Osteocyte (in vitro differentiated cells): Measurements from ENCODE around the gene CEMIP2. TPM values are rescaled to one million over a fixed set of nuclear protein-coding genes. Genes with fewer than 3 reads are reported as not detected.

ENCODE experiments used
- DNase-seq: peaks from one replicate; pipeline ENCODE4 v3.0.0; 2021; ENCODE audit warnings: mixed read lengths; ENCODE audit not compliant: unreplicated experiment; ENCODE audit errors: extremely low spot score
- H3K27ac Mint-ChIP-seq: one replicate; pipeline ENCODE4 v1.8.0; 2021; ENCODE audit warnings: mild to moderate bottlenecking, mixed read lengths; ENCODE audit not compliant: unreplicated experiment
- H3K27me3 Mint-ChIP-seq: one replicate; pipeline ENCODE4 v1.8.0; 2021; ENCODE audit warnings: mixed read lengths; ENCODE audit not compliant: unreplicated experiment
- H3K36me3 Mint-ChIP-seq: one replicate; pipeline ENCODE4 v1.8.0; 2021; ENCODE audit warnings: mixed read lengths; ENCODE audit not compliant: unreplicated experiment
- H3K4me1 Mint-ChIP-seq: one replicate; pipeline ENCODE4 v1.8.0; 2021; ENCODE audit warnings: mixed read lengths; ENCODE audit not compliant: unreplicated experiment
- H3K4me3 Mint-ChIP-seq: one replicate; pipeline ENCODE4 v1.8.0; 2021; ENCODE audit warnings: mild to moderate bottlenecking, moderate library complexity, mixed read lengths; ENCODE audit not compliant: unreplicated experiment
- H3K9me3 Mint-ChIP-seq: one replicate; pipeline ENCODE4 v1.8.0; 2021; ENCODE audit warnings: mixed read lengths; ENCODE audit not compliant: unreplicated experiment
- total RNA-seq: library from RNA; stranded (reverse); gene quantifications from 2 replicates; pipeline ENCODE4 v1.2.1, GENCODE V29; 2021
- TF ChIP-seq, protein P1 (sequence below): fragments of 200-600 bp; sonication (generic); IDR thresholded peaks from 2 replicates; pipeline ENCODE4 v1.5.0; 2021; ENCODE audit warnings: antibody characterized with exemption, mild to moderate bottlenecking, moderate library complexity

CEMIP2 gene
- total RNA-seq, 1 donor from 2014 or later = 20.9 TPM

DNA sequence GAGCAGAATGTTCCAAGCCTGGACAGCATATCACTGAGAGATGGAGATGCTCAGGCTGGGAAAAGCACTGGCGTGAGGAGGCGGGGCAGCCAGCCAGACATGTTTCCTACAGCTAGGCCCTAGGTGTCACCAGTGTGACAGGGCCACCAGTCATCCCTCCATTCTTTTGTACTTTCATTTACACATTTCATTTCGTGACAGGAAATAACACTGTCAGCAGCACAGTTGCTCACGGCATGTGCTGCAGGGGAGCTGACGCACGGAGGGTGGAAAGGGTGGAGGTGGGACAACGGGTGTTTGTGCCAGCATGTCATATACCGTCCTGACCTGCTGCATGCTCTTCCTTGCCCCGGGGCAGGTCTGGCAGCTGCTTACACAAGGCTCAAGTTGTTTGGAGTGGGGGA, 14.8 kb upstream of the CEMIP2 start:
- Mint-ChIP-seq H3K27ac (peak overlapping the region; percentile 63), H3K4me3 (peak overlapping the region; percentile 40), H3K9me3 (no peaks in the 10 kb centered on the region), H3K4me1 (peaks cover 10% of the 10 kb centered on the region), H3K27me3 (no peaks in the 10 kb centered on the region), H3K36me3 (no peaks in the 10 kb centered on the region)
- DNase-seq = no peak
- TF ChIP-seq, protein P1, sequence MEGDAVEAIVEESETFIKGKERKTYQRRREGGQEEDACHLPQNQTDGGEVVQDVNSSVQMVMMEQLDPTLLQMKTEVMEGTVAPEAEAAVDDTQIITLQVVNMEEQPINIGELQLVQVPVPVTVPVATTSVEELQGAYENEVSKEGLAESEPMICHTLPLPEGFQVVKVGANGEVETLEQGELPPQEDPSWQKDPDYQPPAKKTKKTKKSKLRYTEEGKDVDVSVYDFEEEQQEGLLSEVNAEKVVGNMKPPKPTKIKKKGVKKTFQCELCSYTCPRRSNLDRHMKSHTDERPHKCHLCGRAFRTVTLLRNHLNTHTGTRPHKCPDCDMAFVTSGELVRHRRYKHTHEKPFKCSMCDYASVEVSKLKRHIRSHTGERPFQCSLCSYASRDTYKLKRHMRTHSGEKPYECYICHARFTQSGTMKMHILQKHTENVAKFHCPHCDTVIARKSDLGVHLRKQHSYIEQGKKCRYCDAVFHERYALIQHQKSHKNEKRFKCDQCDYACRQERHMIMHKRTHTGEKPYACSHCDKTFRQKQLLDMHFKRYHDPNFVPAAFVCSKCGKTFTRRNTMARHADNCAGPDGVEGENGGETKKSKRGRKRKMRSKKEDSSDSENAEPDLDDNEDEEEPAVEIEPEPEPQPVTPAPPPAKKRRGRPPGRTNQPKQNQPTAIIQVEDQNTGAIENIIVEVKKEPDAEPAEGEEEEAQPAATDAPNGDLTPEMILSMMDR = no peak

DNA sequence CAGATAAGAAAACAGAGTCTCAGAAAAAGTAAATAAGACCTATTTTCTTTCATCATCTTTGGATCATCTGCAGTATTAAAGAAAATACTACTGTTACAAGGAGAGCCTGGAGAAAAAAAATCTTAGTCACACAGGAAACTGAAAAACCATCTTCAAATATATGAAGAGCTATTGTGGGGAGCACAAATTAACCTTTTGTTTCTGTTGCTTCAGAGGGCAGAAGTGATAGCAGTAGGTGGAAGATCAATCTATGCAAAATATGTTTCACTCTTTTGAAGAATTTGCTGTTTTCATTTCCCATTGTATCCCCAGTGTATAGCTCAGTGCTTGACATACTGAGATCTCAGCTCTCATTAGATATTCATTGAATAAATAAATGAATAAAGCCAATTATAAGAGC, 13.1 kb upstream of the CEMIP2 start:
- H3K27ac Mint-ChIP-seq = no peak overlapping the region
- no peak overlapping the region for H3K4me3 Mint-ChIP-seq
- no peaks in the 10 kb centered on the region for H3K36me3 Mint-ChIP-seq
- no peaks in the 10 kb centered on the region for H3K9me3 Mint-ChIP-seq
- H3K4me1 Mint-ChIP-seq = peaks cover 10% of the 10 kb centered on the region
- TF ChIP-seq, protein P1 = no peak
- DNase-seq = no peak
- no peaks in the 10 kb centered on the region for H3K27me3 Mint-ChIP-seq

DNA sequence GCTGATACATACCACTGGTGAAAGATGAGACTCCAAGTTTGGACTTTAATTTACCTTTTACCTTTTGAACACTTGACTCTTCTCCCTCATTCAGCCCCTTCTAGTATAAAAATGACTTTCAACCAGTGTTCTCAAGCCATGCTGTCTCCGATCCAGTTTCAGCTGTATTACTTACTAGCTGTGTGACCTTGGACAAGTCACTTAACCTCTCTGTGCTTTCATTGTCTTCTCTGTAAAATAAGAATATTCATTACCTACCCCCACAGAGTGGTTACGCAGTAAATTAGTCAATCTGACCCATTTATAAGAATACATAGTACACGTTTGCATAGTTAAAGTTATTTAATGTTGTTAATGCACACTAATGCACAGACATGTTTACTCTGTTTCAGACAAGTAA, 12.6 kb upstream of the CEMIP2 start:
- Mint-ChIP-seq H3K27ac (no peak overlapping the region), H3K9me3 (no peaks in the 10 kb centered on the region), H3K4me1 (peaks cover 10% of the 10 kb centered on the region), H3K27me3 (no peaks in the 10 kb centered on the region), H3K4me3 (no peak overlapping the region), H3K36me3 (no peaks in the 10 kb centered on the region)
- TF ChIP-seq, protein P1 = no peak
- DNase-seq = no peak

DNA sequence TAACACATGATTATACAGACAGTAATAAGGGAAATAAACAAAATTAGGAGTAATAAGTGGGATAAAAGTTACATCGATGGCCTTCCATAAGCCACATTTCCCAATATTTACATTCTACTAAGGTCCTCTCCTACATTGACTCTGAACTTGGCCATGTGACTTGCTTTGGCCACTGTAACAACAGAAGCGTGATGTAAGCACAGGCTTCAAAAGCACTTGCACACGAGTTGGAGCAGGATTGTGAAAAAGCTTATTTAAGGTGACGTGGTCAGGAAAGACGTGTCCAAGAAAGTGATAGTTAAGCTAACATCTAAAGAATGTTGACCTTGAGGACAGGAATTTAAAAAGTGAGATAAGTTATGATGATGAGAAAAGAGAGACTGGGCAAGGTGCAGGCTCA, 9.8 kb upstream of the CEMIP2 start:
- H3K27ac Mint-ChIP-seq = no peak overlapping the region
- DNase-seq = no peak
- H3K27me3 Mint-ChIP-seq = no peaks in the 10 kb centered on the region
- H3K36me3 Mint-ChIP-seq = no peaks in the 10 kb centered on the region
- TF ChIP-seq, protein P1 = no peak
- no peak overlapping the region for H3K4me3 Mint-ChIP-seq
- peaks cover 3% of the 10 kb centered on the region for H3K4me1 Mint-ChIP-seq
- no peaks in the 10 kb centered on the region for H3K9me3 Mint-ChIP-seq

DNA sequence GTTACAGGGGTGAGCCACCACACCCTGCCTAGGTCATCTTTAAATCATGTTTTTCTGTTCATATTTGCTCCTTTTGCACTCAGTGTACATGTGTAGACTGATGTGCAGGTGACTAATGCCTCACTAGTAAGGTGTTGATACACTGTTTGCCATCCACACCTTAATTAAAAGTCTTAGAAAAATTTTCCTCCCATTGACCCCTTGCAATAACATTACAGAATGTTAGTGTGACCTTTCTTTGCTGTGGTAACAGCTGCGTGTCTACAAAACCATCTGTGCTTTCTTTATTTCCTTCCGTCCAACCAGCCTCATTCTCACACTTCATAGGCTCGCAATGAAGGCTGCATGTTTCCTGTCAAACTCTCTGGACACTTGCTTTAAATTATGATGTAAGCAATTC, 6.6 kb upstream of the CEMIP2 start:
- Mint-ChIP-seq H3K36me3 (no peaks in the 10 kb centered on the region), H3K27ac (no peak overlapping the region), H3K27me3 (no peaks in the 10 kb centered on the region), H3K4me3 (no peak overlapping the region), H3K4me1 (peaks cover 1% of the 10 kb centered on the region), H3K9me3 (no peaks in the 10 kb centered on the region)
- TF ChIP-seq, protein P1 = no peak
- DNase-seq = no peak
